ENCODE data around the gene PIN4.
"Not testable (repeated sequence)": the region's sequence is repeated elsewhere in the genome, so short reads cannot be mapped to it uniquely, and the experiment has no call there.

The PIN4 gene

GRCh38 chrX:72181178-72182125 is at the start of gene PIN4:
Gene PIN4 (plus strand): TSS chrX:72181757. CDS start chrX:72181786, 29 bp downstream.
- peak; percentile 88 for DNase-seq (ENCODE audit: low spot score)

GRCh38 chrX:72132456-72132855 is 49.1 kb upstream of the PIN4 start:
- no peak for DNase-seq (ENCODE audit: low spot score)

DNA sequence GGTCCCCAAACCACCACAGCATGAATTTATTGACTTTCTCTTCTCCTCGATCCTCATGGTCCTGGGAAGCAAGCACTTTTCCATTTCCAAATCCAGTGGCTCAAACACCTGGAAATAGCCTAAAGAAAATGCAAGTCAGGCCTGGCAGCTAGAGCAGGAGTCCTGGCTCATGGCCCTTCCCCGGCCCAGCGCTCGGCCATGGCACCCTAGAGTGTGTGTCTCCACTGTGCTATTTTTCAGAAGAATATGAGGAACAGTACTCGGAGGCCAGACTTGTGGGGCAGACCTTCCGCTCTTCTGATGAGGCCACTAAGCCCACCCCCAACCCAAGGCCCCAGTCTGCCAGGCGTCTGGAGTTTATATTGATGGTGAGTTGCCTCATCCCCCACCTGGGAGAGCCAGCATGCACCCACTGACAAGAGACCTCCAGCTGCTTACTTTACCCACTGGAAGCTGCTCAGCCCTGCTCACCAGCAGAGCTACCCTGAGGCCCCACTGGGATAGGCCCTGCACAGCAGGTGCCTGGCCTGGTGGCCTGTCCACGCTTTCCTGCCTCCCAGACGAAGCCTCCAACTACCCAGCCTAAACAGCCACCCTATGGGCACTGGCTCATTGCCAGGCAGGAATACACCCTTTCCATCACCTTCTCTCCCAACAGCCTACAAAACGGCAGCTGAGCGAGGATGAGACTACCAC is 47.6 kb upstream of the PIN4 start:
- no peak for DNase-seq (ENCODE audit: low spot score)

GRCh38 chrX:72137846-72138495 is 43.6 kb upstream of the PIN4 start:
- no peak for DNase-seq (ENCODE audit: low spot score)

GRCh38 chrX:72139538-72139937 is 42.0 kb upstream of the PIN4 start:
- no peak for DNase-seq (ENCODE audit: low spot score)

- DNase-seq (ENCODE audit: low spot score), result no peak
These were observed 40.1 kb upstream of the PIN4 start for GRCh38 chrX:72141372-72142004.

GRCh38 chrX:72142094-72142793 is 39.3 kb upstream of the PIN4 start:
- DNase-seq (ENCODE audit: low spot score), result no peak

- DNase-seq (ENCODE audit: low spot score), result no peak
These were observed 38.6 kb upstream of the PIN4 start for GRCh38 chrX:72142794-72143608.

- no peak for DNase-seq (ENCODE audit: low spot score)
These were observed 38.0 kb upstream of the PIN4 start for GRCh38 chrX:72143609-72143907.

GRCh38 chrX:72145181-72145580 is 36.4 kb upstream of the PIN4 start:
- DNase-seq (ENCODE audit: low spot score), result no peak

DNA sequence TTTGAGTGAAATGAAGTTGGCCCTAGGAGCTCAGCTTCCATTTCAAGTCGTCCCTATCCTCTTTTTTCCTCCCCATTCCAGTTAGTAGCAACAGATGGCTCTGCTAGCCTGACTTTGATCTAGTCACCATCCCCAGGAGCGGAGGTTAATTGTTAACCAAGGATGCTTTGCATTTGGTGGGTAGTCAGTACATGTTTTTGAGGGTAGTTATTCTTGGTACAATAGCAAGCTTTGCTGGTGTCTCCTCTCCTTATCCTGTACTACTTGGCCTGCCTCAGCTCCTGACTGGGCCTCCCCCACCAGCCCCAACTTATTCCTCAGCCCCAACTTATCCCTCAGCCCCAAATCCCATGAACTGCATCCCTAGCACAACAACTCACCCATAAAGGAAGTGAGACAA is 35.0 kb upstream of the PIN4 start:
- no peak for DNase-seq (ENCODE audit: low spot score)

DNA sequence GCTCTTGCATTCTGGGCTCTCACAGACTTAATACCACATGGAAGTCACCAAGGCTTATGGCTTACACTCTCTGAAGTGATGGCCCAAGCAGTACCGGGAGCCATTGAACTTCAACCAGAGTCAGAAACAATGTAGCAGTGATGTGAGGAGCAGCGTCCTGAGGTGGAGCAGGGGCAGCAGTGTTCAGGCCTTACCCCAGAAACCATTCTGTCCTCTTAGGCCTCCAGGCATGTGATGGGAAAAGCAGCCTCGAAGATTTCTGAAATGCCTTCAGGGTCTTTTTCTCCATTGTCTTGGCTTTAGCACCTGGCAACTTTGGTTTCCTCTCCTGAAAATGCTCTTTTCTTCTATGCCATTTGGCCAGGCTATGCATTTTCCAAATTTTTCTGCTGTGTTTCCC is 22.8 kb upstream of the PIN4 start:
- no peak for DNase-seq (ENCODE audit: low spot score)

DNA sequence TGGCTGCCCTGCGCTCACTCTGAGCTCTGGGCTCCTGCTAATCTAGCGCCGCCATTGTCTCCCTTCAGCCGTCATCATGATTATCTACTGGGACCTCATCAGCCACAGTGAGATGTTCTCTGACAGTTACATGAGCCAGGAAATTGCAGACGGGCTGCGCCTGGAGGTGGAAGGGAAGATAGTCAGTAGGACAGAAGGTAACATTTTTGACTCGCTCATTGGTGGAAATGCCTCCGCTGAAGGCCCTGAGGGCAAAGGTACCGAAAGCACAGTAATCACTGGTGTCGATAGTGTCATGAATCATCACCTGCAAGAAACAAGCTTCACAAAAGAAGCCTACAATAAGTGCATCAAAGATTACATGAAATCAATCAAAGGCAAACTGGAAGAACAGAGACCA is 21.8 kb upstream of the PIN4 start:
- DNase-seq (ENCODE audit: low spot score), result no peak

GRCh38 chrX:72165551-72165950 is 16.0 kb upstream of the PIN4 start:
- DNase-seq (ENCODE audit: low spot score), result no peak

- no peak for DNase-seq (ENCODE audit: low spot score)
These were observed 12.4 kb upstream of the PIN4 start for GRCh38 chrX:72169008-72169728.

DNA sequence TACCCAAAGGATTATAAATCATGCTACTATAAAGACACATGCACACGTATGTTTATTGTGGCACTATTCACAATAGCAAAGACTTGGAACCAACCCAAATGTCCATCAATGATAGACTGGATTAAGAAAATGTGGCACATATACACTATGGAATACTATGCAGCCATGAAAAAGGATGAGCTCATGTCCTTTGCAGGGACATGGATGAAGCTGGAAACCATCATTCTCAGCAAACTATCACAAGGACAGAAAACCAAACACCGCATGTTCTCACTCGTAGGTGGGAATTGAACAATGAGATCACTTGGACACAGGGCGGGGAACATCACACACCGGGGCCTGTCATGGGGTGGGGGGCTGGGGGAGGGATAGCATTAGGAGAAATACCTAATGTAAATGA is 5.3 kb upstream of the PIN4 start:
- not testable (repeated sequence) for DNase-seq (ENCODE audit: low spot score)

DNA sequence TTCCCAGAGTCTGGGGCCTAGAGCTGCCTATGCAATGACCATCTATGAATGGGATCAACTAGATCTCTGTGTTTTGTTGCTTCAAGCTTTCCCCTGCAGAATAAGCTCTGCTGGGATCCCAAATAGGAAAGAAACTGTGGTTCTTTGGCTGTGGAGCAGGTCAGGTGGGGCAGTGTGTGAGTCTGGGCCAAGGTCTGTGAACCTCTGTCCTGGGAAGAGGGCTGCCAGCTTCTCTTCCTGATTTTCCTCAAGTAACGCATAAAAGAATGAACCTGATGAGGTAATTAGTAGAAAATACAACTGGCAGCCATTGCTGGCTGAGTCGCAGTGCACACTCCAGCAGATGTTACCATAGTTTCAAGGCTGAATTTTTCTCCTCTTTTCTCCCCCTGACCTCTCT is 4.6 kb upstream of the PIN4 start:
- no peak for DNase-seq (ENCODE audit: low spot score)

GRCh38 chrX:72180539-72180938 is 1.0 kb upstream of the PIN4 start:
- DNase-seq (ENCODE audit: low spot score), result peak; percentile 13

- DNase-seq (ENCODE audit: low spot score), result no peak
These were observed 1.4 kb downstream of the PIN4 start for GRCh38 chrX:72182924-72183323.

- DNase-seq (ENCODE audit: low spot score), result no peak
These were observed 20.4 kb downstream of the PIN4 start for GRCh38 chrX:72201836-72202536.

All from hematopoietic multipotent progenitor cell treated with erythropoietin and hydrocortisone succinate and interleukin-3 and kit ligand, for 15 days (in vitro differentiated cells).